ENCODE data around the gene THYN1.
"Not testable (repeated sequence)": the region's sequence is repeated elsewhere in the genome, so short reads cannot be mapped to it uniquely, and the experiment has no call there.

THYN1 gene

DNA sequence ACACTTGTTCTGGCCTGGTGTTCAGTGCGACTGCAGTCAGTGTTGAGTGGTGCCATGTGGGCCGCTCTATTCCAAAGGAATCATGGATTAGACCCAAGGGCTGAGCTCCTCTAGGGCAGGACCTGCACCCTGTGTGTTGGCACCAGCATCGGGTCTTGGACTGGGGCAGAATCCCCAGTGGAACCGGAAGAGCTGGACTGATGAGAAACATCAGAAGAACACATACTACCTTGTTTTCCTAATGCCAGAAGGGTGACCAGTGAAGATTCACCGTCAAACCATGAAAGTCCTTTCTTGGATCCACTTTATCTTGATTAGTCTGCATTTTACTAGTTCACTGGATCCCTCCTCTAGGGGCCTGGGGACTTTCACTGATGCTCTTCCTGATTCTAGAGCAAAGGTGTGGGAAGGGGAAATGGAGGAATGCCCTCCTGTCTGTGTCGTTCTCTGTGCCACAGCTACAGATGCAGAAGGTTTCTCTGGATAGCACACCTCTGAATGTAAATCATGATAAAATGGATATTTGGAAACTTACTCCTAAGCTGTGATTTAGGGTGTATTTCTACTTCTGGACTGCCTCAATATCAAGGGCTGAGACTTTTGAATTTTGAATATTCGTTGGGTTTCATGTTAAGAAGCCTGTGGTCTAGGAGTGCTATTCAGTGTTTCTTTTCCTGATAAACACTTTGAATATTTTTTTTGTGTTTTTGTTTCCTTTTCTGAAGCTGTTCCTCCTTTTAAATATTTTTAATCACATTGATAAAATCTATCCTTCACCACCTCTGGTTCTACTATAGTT, 12.0 kb upstream of the THYN1 start:
- H3K4me3 ChIP-seq (ENCODE audit: low read depth, low read length): no peak overlapping the region
- DNase-seq (ENCODE audit: low read depth): no peak
- TF ChIP-seq, protein P1, sequence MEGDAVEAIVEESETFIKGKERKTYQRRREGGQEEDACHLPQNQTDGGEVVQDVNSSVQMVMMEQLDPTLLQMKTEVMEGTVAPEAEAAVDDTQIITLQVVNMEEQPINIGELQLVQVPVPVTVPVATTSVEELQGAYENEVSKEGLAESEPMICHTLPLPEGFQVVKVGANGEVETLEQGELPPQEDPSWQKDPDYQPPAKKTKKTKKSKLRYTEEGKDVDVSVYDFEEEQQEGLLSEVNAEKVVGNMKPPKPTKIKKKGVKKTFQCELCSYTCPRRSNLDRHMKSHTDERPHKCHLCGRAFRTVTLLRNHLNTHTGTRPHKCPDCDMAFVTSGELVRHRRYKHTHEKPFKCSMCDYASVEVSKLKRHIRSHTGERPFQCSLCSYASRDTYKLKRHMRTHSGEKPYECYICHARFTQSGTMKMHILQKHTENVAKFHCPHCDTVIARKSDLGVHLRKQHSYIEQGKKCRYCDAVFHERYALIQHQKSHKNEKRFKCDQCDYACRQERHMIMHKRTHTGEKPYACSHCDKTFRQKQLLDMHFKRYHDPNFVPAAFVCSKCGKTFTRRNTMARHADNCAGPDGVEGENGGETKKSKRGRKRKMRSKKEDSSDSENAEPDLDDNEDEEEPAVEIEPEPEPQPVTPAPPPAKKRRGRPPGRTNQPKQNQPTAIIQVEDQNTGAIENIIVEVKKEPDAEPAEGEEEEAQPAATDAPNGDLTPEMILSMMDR (conservative IDR thresholded peaks at IDR 0.05; ENCODE audit: low read depth, low read length): no peak

DNA sequence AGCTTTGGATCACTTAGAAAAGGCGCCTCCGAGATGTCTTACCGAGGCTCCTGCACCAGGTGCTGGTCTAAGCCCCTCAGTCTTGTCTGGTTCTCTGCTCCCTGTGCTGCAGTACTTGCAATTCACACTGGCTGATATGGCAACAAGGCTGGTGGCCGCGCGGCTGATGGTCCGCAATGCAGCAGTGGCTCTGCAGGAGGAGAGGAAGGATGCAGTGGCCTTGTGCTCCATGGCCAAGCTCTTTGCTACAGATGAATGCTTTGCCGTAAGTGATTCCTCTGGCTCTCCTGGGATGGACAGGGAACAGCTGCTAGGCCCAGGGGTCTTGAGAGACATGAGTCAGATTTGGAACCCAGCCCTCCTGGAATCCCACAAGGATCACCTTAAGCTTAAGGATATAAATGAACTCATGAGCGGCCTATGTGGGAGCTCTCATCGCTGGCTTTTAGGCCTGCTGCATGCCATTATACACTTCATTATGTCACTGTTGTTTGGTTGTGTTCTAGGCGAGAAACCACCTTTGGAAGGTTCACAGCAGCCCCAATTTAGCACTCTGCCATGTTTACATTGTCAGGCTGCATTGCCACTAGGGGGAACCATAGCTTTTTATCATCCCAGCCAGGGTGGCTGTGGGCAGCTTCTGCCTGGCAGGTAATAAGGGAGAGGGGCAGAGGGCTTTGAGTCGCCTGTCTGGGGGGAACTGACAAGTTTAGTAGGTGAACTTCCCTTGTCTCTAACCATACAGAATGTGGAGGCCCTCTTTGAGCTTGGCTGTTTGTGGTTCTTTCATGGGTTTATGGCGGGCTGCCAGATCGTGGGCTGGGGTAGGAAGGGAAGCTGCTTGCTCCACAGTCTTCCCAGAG, 8.7 kb upstream of the THYN1 start:
- TF ChIP-seq, protein P1 (conservative IDR thresholded peaks at IDR 0.05; ENCODE audit: low read depth, low read length): peak; percentile 73
- peak; percentile 45 for DNase-seq (ENCODE audit: low read depth)
- H3K4me3 ChIP-seq (ENCODE audit: low read depth, low read length): no peak overlapping the region

DNA sequence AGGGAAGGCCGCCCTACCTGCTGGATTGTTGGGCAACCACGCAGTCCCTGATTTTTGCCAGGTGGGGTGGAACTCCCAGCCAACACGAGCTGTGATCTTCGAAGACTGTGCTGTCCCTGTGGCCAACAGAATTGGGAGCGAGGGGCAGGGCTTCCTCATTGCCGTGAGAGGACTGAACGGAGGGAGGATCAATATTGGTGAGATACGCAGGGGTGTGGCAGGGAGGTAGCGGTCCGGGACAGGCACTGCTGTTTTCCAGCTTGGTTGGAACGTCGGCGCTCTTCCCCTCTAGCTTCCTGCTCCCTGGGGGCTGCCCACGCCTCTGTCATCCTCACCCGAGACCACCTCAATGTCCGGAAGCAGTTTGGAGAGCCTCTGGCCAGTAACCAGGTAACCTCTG, 7.8 kb upstream of the THYN1 start:
- TF ChIP-seq, protein P1 (conservative IDR thresholded peaks at IDR 0.05; ENCODE audit: low read depth, low read length): no peak
- no peak for DNase-seq (ENCODE audit: low read depth)
- H3K4me3 ChIP-seq (ENCODE audit: low read depth, low read length): no peak overlapping the region

DNA sequence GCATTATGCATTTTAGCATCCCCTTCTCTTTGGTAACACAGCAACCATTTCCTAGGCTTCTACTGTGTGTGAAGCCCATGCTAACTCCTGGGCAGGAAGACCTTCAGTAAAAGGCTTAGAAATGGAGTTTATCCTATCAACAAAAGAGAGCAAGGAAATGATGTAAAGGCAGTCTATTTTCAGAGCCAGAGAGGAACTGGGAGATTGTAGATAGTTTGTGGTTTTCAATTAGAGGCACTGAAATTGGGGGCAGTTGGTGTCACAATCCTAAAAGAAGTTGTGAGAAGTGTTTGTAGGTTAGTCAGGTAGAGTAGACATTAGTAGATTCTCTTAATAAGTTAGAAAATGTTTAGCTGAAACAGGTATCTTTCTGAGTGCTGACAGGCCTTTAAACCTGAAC, 7.4 kb upstream of the THYN1 start:
- no peak for DNase-seq (ENCODE audit: low read depth)
- TF ChIP-seq, protein P1 (conservative IDR thresholded peaks at IDR 0.05; ENCODE audit: low read depth, low read length): no peak
- H3K4me3 ChIP-seq (ENCODE audit: low read depth, low read length): no peak overlapping the region

DNA sequence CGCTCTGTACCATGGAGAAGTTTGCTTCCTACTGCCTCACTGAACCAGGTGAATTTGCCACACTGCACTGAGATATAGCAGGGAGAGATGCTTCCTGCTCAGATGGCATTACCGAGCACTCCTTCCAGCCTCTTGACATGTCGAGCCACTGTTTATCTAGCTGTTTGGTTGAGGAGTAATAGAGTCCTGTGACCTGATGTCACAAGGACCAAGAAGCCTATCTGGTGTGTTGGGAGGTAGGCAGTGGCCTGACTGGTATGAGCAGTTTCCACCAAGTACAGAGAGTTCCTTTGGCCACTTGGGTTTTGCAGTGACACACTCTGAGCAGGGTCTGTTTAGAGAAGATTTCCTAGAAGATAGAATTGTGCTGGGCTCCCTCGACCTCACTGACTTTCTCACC, 5.4 kb upstream of the THYN1 start:
- H3K4me3 ChIP-seq (ENCODE audit: low read depth, low read length): no peak overlapping the region
- DNase-seq (ENCODE audit: low read depth): no peak
- TF ChIP-seq, protein P1 (conservative IDR thresholded peaks at IDR 0.05; ENCODE audit: low read depth, low read length): no peak

DNA sequence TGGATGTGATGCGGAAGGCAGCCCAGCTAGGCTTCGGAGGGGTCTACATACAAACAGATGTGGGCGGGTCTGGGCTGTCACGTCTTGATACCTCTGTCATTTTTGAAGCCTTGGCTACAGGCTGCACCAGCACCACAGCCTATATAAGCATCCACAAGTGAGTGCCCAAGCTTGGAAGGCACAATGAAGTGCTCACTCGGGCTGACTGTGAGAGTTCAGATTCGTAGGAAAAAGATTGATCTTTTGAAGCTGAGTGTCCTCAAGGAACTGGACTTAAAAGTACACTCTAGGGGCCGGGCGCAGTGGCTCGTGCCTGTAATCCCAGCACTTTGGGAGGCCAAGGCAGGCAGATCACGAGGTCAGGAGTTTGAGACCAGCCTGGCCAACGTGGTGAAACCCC, 3.9 kb upstream of the THYN1 start:
- no peak overlapping the region for H3K4me3 ChIP-seq (ENCODE audit: low read depth, low read length)
- TF ChIP-seq, protein P1 (conservative IDR thresholded peaks at IDR 0.05; ENCODE audit: low read depth, low read length): no peak
- no peak for DNase-seq (ENCODE audit: low read depth)

DNA sequence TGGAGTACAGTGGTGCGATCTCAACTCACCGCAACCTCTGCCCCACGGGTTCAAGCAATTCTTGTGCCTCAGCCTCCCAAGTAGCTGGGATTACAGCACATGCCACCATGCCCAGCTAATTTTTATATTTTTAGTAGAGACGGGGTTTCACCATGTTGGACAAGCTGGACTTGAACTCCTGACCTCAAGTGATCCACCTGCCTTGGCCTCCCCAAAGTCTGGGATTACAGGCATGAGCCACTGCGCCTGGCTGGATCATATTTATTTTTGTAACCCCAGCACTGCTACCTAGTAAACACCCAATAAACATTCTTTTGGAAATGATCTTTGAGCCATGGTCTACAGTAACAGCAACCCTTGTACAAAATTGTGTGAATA, 2.0 kb upstream of the THYN1 start:
- H3K4me3 ChIP-seq (ENCODE audit: low read depth, low read length); DNase-seq (ENCODE audit: low read depth): not testable (repeated sequence)

Measured in choroid plexus epithelial cell (primary cell).